Stimulated activated CD4-positive, alpha-beta T cell treated with anti-CD3 and anti-CD28 coated beads, Interleukin-2, amount 100 ng/mL, for 4 hours (primary cell): ENCODE results near the gene CHM.
"Not testable (repeated sequence)": the region's sequence is repeated elsewhere in the genome, so short reads cannot be mapped to it uniquely, and the experiment has no call there.

Source experiments
- DNase-seq: peaks from one replicate; pipeline ENCODE4 v3.0.0-alpha.2; 2020; ENCODE audit warnings: low read depth

Gene CHM, protein sequence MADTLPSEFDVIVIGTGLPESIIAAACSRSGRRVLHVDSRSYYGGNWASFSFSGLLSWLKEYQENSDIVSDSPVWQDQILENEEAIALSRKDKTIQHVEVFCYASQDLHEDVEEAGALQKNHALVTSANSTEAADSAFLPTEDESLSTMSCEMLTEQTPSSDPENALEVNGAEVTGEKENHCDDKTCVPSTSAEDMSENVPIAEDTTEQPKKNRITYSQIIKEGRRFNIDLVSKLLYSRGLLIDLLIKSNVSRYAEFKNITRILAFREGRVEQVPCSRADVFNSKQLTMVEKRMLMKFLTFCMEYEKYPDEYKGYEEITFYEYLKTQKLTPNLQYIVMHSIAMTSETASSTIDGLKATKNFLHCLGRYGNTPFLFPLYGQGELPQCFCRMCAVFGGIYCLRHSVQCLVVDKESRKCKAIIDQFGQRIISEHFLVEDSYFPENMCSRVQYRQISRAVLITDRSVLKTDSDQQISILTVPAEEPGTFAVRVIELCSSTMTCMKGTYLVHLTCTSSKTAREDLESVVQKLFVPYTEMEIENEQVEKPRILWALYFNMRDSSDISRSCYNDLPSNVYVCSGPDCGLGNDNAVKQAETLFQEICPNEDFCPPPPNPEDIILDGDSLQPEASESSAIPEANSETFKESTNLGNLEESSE

DNA sequence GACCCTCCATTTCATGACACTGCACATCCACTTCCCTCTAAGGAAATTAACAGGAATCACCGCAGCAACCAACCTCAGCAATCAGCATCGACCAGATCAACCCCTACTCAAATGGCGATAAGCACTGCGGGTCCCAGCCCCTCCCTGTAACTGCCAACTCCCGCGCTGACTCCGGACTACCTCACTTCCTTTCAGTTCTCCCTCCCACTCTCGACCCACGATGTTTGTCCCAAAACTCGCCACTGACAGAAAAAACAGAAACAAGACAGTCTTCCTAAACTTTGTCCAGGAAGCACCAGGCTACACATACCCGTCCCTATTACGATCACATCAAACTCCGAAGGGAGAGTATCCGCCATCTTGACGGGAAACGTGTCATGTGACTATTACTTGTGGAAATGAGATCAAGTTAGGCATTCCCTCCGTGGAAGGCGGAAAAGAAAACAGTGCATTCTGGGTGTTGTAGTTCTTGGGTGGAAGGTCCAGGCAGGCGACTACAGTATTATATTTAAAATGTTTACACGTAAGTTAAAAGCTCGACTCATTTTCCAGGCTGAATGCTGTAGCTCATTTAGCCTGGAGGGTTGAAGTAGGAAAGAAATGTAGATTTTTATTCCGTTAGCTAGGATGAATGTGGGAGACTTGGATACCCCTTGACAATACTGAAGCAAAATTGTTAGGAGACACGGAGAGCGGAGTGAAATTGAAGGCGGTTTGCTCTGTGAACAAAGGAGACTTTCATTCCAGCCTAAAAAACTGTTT, at the start of gene CHM:
Gene CHM (minus strand): TSS at position 385 of the 762 bp plus-strand sequence. CDS start 26 bp downstream, at position 359.
- peak; percentile 47 for DNase-seq

- no peak for DNase-seq
Measured at GRCh38 chrX:86078650-86079049, 31.3 kb upstream of the CHM start.

DNA sequence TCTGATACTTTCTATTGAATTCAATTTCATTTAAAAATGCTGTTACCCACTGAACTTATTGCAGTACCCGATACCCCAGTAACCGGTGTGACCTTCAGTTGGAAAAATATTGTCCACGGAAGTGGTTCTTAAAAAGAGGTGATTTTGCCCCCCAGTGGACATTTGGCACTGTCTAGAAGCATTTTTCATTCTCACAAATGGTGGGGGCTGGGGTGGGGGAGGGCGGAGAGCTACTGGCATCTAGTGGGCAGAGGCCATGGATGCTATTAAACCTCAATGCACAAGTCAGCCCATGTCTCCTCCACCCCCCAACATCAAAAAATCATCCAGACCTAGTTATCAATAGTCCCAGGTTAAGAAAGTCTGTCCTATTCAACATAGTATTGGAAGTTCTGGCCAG, 19.6 kb upstream of the CHM start:
- DNase-seq: no peak

DNA sequence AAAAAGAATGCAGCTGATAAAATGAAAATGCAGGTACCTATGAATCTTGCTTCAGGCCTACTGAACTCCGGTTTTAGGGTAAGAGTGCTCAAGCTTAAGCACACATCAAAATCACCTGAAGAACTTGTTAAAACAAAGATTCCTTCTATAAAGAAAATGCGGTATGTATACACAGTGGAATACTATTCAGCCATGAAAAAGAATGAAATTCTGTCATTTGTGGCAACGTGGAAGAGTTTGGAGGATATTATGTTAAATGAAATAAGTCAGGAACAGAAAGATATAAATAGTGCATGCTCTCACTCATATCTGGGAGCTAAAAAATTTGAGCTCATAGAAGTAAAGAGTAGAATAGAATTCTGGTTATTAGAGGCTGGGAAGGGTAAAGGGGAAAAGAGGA, 14.0 kb upstream of the CHM start:
- DNase-seq: no peak

GRCh38 chrX:86051741-86052140, 4.4 kb upstream of the CHM start:
- no peak for DNase-seq

DNA sequence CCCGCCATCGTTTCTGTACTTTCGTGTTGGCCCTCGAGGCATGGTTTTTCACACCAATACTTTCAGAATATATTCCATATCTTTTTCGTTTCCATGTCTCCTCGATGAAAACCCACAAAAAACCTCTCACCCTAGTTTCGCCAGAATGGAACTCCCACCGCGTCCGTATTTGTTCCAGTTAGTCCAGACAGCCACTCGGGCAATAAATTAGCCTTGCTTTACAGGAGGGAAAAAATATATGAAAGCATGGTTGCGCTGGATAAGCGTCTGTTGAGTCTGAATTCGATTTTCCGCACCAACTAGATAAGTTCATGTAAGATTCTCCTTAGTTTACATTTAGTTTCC, 550 bp upstream of the CHM start:
- no peak for DNase-seq

DNA sequence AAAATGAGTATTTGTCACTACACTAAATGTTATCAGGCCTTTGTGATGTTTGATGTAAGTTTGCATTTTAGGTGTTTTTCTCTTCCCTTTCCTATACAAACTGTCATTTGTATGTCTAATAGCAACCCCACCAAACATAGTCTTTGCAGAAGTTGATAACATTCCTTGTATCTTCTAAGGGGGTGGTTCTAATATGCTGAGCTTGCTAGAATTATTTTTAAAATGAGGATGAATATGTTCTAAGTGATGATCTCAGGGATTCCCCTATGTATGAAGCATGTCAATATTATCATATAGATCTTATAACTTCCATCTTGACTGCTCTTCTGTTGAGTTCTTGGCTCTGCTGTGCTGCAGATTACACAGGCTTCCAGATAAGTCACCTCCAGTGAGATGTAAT, 3.1 kb downstream of the CHM start:
- no peak for DNase-seq

DNA sequence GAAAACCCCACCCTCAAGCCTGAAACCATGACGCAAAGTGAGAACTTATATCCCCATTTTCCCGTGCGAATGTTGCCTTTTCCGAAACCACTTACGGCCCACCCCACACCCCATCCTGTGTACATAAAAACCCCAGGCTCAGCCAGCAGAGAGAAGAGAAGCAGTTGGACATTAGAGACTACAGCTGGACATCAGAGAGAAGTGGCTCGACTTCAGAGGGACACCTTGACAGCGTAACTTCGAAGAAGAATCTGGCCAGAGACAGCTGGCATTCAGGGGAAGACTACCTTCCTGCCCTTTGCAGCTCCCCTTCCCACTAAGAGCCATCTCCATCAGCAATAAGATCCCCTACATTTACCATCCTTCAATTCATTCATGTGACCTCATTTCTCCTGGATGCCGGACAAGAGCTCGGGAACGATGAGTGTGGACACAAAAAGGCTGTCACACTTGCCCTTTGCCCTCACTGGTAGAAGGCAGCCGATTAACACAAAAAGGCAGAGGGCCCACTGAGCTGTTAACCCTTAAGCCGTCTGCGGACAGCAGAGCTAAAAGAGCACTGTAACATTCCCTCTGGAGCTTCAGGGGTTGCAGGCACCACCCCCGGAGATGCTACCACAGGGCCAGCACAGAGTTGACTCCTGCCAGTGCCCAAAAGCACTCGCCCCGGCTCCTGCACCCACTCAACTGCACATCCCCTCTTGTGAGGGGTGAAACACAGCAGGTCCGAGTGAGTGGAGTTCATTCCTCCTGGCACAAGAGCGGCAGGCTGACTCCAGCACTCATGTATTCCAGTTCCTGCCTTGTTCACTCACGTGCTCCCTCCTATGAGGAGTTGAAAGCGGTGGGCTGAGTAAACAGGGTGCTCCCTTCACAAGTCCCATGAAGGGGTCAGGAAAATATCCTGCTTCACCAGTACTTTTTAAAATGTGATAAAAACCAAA, 7.5 kb downstream of the CHM start:
- no peak for DNase-seq

GRCh38 chrX:86033385-86033784, 14.0 kb downstream of the CHM start:
- DNase-seq: no peak

DNA sequence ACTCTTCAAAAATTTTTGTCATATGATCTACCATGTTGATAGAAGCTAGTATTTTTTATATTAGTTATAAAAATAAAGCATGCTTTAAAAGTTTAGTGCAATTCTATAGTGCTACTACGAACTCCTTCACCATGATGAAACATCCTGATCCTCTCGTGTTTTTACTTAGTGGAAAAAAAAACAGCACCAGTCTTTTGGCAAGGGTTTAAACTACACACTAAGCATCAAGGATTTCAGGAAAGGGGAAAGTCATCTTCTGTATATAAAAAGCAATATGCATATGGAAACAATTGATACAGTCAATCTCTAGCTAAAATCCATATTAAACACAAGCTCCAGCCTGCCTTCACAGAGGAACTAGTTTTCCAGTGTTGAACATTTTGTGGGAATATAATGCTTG, 18.7 kb downstream of the CHM start:
- no peak for DNase-seq

GRCh38 chrX:86023811-86024210, 23.5 kb downstream of the CHM start:
- no peak for DNase-seq

DNA sequence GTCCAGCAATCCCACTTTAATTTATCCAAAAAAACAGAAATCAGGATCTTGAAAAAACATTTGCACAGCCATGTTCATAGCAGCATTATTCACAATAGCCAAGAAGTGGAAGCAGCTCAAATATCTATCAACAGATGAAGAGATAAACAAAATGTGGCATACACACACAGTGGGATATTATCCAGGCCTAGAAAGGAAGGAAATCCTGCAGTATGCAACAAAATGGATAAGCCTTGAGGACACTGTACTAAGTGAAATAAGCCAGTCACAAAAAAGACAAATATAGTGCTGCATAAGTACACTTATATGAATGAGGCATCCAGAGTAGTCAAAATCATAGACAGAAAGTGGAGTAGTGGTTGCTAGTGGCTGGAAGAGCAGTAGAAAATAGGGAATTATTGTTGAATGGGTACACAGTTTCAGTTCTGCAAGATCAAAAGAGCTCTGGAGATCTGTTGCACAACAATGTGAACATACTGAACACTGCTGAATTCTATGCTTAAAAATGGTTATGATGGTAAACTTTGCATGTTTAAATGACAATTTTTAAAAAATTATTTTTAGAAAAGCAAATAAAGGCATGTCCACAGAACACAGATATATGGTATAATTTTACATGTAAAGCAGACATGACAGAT, 25.6 kb downstream of the CHM start:
- no peak for DNase-seq

DNA sequence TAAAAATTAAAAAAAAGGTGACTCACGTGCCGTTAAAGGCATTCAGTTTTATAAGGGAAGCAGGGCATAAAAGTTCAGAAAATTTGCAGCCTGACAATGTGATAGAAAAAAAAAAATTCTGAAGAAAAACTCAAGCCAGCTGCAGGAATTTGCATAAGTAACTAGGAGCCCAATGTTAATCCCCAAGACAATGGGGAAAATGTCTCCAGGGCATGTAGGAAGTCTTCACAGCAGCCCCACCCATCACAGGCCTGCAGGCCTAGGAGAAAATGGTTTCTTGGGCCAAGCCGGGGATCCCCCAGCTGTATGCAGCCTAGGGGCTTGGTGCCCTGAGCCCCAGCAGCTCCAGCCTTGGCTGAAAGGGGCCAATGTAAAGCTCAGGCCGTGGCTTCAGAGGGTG, 31.2 kb downstream of the CHM start:
- no peak for DNase-seq

- not testable (repeated sequence) for DNase-seq
Measured at GRCh38 chrX:86014959-86015358, 32.4 kb downstream of the CHM start.

GRCh38 chrX:86014421-86014820, 32.9 kb downstream of the CHM start:
- DNase-seq: no peak

GRCh38 chrX:86013792-86014191, 33.6 kb downstream of the CHM start:
- DNase-seq: no peak

- DNase-seq: no peak
Measured at GRCh38 chrX:86012188-86012587, 35.2 kb downstream of the CHM start.

DNA sequence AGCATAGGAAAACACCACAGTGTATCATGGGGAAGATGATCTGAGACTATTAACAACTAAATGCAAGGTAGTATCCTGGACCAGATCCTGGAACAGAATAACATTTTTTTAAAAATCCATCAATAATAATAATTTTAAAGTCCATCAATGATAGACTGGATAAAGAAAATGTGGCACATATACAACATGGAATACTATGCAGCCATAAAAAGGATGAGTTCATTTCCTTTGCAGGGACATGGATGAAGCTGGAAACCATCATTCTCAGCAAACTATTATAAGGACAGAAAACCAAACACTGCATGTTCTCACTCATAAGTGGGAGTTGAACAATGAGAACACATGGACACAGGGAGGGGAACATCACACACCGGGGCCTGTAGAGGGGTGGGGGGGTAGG, 37.6 kb downstream of the CHM start:
- DNase-seq: not testable (repeated sequence)

GRCh38 chrX:86007891-86008290, 39.5 kb downstream of the CHM start:
- not testable (repeated sequence) for DNase-seq

- no peak for DNase-seq
Measured at GRCh38 chrX:86002076-86002896, 45.1 kb downstream of the CHM start.
